HG02981 (cell line): ENCODE measurements around the gene EFHB.
"Not testable (repeated sequence)": the region's sequence is repeated elsewhere in the genome, so short reads cannot be mapped to it uniquely, and the experiment has no call there.

Source experiments
- ATAC-seq: cut with Tn5 transposase; IDR thresholded peaks from one replicate; pipeline ENCODE4 v1.9.1; 2021; ENCODE audit warnings: mild to moderate bottlenecking, moderate library complexity; ENCODE audit not compliant: unreplicated experiment

The EFHB gene, protein sequence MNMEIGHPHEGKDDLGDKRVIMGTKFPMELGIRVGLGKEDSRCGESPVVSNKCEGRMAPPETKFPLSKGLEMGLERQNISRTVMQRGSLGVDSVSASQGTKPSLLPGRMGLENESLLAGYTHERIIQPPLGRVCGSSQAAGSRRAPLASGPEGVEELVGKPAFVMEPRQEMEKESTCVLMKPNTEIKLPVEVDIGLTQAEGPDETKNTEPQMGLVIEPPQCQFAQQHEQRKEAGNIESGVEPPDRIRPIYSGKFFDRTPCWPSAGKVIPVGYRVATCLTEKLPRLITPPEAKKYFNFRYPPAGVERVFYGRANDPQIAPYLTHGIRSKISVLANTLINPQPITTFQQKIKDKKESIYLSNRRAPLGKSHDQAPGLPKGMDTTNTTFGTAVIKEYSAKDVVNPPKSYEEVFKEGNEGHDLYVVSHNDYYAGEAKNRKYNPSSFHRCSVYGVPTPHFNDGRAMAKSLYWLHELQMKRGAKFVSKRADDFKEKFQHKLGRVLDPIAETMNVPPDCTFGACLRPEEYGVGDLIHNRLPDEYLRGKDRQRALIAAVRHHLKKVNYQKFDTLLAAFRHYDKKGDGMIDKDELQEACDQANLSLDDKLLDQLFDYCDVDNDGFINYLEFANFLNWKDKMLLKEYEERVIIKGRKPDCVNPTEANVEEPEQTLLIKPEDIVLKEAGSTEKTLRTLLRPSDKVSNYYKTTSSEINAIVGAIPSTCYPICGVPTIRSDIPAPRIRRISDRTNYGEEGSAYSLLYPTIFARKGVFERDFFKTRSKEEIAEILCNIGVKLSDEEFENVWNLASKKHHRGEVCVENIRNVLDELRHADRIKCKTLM

GRCh38 chr3:19934098-19934566 is at the start of gene EFHB:
Gene EFHB, minus strand, starts transcription at chr3:19934217. Its CDS starts 199 bp downstream, at chr3:19934018.
- no peak for ATAC-seq

- no peak for ATAC-seq
Measured at GRCh38 chr3:19972054-19972453, 38.0 kb upstream of the EFHB start.

GRCh38 chr3:19970327-19970726 is 36.3 kb upstream of the EFHB start:
- no peak for ATAC-seq

DNA sequence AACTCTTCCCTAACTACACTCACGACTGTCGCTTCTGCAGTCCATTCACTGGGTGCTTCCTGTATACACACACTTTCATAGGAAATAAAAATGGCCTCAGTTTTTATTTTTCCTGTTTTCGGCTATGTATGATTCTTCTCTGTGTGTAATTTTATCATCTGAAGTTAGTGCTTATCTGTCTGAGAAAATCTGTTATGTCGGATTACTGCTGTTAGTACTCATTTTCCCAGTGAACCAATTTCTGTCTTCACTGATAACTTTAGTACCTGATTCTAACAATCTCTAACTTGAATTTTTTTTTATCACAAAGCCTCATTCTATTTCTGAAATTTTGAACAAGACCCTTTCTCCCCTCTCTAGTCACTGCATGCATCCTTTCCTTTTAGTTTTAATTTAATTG is 33.8 kb upstream of the EFHB start:
- no peak for ATAC-seq

DNA sequence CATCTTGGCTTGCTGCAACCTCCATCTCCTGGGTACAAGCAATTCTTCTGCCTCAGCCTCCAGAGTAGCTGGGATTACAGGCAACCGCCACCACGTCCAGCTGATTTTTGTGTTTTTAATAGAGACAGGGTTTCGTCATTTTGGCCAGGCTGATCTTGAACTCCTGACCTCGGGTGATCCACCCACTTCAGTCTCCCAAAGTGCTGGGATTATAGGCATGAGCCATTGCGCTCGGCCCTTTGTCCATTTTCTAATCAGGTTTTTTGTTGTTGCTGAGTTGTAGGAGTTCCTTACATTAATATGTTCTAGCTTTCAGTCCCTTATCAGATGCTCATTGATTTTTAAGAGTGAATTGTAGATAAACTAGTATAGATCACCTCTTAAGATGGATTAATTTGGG is 33.2 kb upstream of the EFHB start:
- ATAC-seq: no peak

GRCh38 chr3:19961960-19962359 is 27.9 kb upstream of the EFHB start:
- no peak for ATAC-seq

- no peak for ATAC-seq
Measured at GRCh38 chr3:19960696-19961095, 26.7 kb upstream of the EFHB start.

- ATAC-seq: no peak
Measured at GRCh38 chr3:19959505-19959904, 25.5 kb upstream of the EFHB start.

DNA sequence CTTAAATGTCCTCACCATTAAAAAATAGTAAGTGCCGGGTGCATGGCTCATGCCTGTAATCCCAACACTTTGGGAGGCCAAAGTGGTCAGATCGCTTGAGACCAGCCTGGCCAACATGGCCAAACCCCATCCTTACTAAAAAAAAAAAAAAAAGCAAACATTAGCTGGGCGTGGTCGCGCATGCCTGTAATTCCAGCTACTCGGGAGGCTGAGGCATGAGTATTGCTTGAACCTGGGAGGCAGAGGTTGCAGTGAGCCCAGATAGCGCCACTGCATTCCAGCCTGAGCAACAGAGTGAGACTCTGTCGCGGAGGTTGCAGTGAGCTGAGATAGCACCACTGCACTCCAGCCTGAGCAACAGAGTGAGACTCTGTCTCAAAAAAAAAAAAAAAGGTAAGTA is 23.3 kb upstream of the EFHB start:
- ATAC-seq: not testable (repeated sequence)

DNA sequence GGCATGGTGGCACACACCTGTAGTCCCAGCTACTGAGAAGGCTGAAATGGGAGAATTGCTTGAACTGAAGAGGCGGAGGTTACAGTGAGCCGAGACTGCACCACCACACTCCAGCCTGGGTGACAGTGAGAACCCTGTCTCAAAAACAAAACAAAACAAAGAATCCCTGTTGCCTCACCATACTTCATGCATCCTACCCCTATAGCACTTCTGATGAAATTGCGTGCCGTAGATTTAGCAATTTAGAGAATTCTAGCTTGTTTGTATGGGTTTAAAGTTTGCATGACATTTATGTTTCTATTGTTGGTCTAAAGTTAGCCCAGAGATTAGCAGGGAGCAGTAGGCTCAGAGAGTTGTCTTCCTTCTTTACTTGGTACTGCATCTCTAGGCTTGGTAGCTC is 20.7 kb upstream of the EFHB start:
- no peak for ATAC-seq

DNA sequence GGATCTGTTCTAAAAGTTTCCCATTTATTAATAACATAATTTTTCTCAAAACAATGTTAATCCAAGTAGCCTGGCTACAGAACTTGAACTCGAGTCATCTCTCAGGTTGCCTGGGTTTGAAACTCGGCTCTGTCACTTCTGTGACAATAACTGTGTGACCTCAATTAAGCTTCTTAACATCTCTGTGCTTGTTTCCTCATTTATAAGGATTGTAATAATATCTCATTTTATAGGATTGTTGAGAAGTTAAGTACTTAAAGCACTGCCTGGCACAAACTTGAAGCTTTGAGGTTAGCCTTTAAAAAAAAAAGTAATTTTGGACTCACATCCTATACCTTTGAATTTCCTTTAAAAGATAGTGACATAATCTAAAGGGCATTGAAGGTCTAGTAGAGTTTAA is 16.3 kb upstream of the EFHB start:
- ATAC-seq: no peak

DNA sequence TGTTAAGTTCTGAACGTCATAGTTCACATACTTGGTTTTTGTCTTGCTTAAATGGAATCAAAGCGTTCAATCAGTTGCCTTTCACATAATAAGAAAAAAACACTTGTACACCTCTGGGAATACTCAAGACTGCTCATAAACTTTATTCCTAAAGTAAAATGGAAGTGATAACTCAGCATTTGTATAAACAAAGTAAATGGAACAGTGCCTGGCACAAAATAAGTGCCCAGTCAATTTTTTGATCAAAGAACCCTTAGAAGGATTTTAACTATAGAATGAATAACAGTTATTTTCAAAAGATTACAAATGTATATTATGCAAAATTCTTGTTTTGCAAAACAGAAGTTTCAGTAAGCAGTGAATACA is 14.2 kb upstream of the EFHB start:
- ATAC-seq: no peak

- ATAC-seq: peak; percentile 11
Measured at GRCh38 chr3:19947549-19948225, 13.7 kb upstream of the EFHB start.

- ATAC-seq: peak; percentile 96
Measured at GRCh38 chr3:19946832-19947548, 13.0 kb upstream of the EFHB start, which contains the start of gene RAB5A. Gene RAB5A, plus strand, starts transcription at chr3:19947097. Its CDS starts 3,802 bp downstream, at chr3:19950899.

DNA sequence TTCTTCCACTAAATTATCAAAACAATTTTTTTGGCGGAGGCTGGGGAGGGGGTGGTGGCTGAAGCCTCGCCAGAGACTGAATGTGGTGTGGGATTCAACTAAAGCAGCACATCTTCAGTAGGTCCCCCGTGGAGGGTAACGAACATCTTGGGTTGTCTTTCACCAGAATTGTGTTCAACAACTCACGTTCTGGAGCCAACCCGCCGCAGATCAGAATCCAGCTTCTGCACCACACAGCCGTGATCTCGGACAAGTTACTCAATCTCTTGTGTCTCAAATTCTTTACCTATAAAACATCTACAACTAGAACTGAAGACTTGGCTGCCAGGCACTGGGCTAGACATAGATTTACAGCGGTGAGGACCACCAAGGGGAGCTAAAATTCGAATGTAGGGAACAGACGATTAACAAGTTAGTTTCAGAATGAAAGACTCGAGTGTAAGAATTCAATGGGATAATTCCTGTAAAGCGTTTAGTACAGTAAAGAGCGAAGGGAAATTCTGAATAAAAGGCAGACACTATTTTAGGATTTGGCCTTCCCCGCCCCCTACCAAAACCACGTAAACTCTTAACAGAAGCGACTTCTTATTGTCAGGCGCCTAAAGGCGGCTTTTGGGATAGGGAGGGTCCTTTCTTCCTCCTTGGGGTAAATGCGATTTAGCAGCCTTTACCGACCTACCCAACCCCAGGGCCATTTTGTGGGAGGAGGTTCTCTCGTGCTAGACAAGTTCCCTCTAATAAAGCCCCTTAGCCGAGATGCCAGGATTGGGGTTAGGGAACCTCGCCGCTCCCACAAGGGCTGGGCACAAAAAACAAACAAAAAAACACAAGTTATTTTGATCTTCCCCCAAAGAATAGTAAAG is 12.2 kb upstream of the EFHB start:
- peak; percentile 5 for ATAC-seq

- ATAC-seq: no peak
Measured at GRCh38 chr3:19945534-19945933, 11.5 kb upstream of the EFHB start.

DNA sequence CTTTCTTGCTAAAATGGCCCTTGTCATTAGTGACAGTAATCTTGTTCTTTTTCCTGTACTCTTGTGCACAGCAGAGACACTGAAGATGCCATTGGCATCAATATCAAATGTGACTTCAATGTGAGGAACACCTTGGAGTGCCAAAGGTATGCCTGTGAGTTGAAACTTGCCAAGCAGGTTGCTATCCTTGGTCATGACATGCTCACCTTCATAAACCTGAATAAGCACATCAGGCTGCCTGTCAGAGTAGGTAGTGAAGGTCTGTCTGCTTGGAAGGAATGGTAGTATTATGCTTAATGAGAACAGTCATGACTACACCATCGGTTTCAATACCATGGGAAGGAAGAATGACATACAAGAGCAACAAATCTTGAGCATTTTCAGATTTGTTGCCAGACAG is 6.6 kb upstream of the EFHB start:
- no peak for ATAC-seq

GRCh38 chr3:19938295-19938627 is 4.2 kb upstream of the EFHB start:
- no peak for ATAC-seq

- no peak for ATAC-seq
Measured at GRCh38 chr3:19937459-19938294, 3.7 kb upstream of the EFHB start.
